WTC11 (cell line): Measurements from ENCODE around the gene TTLL10.

Source experiments
- CREM ChIP-seq: sonication (generic); formaldehyde crosslinking; IDR thresholded peaks from 2 replicates; pipeline ENCODE4 v1.8.1; 2022; ENCODE audit warnings: mild to moderate bottlenecking, missing genetic modification reagents, moderate library complexity
- ZNF263 ChIP-seq: sonication (generic); formaldehyde crosslinking; IDR thresholded peaks from 2 replicates; pipeline ENCODE4 v1.8.1; 2022; ENCODE audit warnings: low read depth, mild to moderate bottlenecking, moderate library complexity, missing genetic modification reagents
- TF ChIP-seq, protein P1 (sequence below): sonication (generic); formaldehyde crosslinking; IDR thresholded peaks from 2 replicates; pipeline ENCODE4 v1.8.1; 2022; ENCODE audit warnings: missing genetic modification reagents, borderline replicate concordance

DNA sequence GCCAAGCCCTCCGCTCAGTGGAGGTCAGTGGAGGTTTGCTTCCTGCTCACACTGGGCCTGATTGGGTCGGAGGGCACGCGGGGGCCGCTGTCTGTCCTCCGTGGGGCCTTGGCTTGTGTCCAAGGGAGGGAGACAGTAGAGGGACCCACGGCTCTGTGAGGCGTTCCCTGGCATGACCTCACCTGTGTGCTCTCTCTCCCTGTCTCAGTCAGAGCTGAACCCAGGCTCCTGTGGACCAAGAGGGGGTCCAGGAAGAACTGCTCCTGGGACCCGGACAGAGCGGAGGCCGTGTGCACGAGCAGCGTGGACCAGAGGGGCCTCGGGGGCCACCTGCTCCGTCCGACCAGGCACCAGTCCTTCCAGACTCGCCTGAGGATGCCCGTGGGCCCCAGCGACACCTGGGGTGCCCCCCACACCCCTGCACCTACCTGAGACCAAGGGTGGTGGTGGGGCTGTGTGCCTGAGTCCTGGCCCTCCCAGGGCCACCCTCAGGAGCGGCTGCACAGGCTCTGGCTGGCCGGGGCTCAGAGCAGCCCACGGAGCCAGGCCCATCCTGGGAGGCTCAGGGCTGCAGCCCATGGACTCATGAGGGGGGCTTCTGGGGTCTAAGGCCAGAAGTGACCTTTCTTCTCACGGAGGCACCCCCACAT lies 13.3 kb upstream of the TTLL10 start:
- TF ChIP-seq, protein P1, sequence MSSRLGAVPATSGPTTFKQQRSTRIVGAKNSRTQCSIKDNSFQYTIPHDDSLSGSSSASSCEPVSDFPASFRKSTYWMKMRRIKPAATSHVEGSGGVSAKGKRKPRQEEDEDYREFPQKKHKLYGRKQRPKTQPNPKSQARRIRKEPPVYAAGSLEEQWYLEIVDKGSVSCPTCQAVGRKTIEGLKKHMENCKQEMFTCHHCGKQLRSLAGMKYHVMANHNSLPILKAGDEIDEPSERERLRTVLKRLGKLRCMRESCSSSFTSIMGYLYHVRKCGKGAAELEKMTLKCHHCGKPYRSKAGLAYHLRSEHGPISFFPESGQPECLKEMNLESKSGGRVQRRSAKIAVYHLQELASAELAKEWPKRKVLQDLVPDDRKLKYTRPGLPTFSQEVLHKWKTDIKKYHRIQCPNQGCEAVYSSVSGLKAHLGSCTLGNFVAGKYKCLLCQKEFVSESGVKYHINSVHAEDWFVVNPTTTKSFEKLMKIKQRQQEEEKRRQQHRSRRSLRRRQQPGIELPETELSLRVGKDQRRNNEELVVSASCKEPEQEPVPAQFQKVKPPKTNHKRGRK (CRISPR knock-in tag), result no peak
- no peak for TF ChIP-seq CREM (CRISPR knock-in tag)
- no peak for TF ChIP-seq ZNF263 (CRISPR knock-in tag)
